KOPT-K1 (cell line): Measurements from ENCODE around the gene ADIPOR2.
"Not testable (repeated sequence)": the region's sequence is repeated elsewhere in the genome, so short reads cannot be mapped to it uniquely, and the experiment has no call there.

Experiments used
- H3K27ac ChIP-seq: fragments of 200-600 bp; sonication (generic); 2 replicates; pipeline ENCODE4 v1.5.1; 2016; ENCODE audit warnings: antibody characterized with exemption, mild to moderate bottlenecking, low read depth, low read length; ENCODE audit not compliant: poor library complexity, severe bottlenecking
- H3K36me3 ChIP-seq: fragments of 200-600 bp; sonication (generic); 2 replicates; pipeline ENCODE4 v1.5.1; 2017; ENCODE audit warnings: antibody characterized with exemption, mild to moderate bottlenecking, low read length, moderate library complexity; ENCODE audit not compliant: insufficient read depth
- H3K9me3 ChIP-seq: fragments of 200-600 bp; sonication (generic); 2 replicates; pipeline ENCODE4 v1.5.1; 2017; ENCODE audit warnings: antibody characterized with exemption, low read length, mild to moderate bottlenecking; ENCODE audit not compliant: insufficient read depth, poor library complexity, severe bottlenecking

The ADIPOR2 gene

DNA sequence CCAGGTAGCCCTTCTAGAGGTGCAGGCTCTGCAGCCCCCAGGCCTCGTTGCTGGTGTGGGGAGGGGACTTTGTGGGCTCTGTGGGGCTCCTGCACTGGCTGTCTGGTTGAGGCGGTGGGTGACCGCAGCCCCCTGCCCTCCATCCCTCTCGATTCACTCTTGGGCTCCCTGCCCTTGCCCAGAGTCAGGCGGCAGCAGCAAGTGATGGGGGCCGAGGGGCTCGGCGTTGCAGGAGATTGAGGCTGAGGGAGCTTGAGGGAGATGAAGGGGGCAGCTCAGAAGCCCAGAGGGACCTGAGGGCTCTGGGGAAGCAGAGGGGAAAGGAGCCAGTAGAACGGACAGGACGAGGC lies 120.0 kb downstream of the ADIPOR2 start:
- no peaks in the 10 kb centered on the region for H3K9me3 ChIP-seq
- no peak overlapping the region for H3K27ac ChIP-seq
- no peaks in the 10 kb centered on the region for H3K36me3 ChIP-seq

DNA sequence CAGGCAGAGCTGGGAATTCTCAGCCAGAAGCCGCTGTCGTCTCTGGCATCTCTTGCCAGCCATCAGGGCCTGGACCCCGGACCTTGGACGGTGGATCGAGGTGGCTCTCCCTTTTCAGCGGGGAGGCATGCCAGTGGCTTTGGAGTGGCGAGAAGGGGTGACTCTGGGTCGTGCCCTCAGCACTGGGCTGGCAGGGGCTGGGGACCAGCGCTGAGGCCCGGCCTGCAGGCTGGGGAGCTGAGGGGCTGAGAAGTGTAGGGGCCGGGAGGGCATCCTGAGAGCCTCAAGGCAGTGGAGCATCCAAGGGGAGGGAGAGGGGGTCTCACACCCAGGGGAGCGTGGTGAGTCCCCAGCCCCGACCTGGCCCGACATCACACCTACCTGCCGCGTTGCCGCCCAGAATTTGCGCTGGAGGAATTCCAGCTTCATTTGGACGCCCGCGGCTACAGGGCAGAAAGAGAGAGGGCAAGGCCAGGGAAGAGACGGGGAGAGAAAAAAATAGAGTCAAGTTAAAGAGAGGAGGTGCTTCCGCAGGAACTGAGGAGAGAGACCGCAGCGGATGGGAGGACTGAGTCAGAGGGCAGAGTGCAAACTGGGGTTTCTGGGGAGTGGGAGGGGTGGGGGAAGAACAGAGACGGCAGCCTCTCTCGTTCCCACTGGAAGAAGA lies 120.5 kb downstream of the ADIPOR2 start:
- Histone ChIP-seq H3K27ac (no peak overlapping the region), H3K36me3 (no peaks in the 10 kb centered on the region), H3K9me3 (no peaks in the 10 kb centered on the region)

DNA sequence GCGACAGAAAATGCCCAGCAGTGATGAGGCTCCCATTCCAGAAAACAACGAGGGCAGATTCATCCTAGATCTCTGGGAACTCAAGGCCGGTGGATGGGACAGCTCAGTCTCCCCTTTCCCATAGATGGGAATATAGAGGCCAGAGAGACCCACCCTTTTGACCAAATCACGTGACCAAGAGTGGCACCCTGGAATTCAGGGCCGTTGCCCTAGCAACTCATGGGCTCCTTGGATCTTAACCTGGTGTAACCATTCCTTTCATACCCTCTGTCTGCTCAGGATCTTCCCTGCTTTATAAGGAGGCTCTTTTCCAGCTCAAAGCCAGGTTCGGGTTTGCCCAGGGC lies 121.0 kb downstream of the ADIPOR2 start:
- H3K36me3 ChIP-seq, result no peaks in the 10 kb centered on the region
- no peak overlapping the region for H3K27ac ChIP-seq
- no peaks in the 10 kb centered on the region for H3K9me3 ChIP-seq

DNA sequence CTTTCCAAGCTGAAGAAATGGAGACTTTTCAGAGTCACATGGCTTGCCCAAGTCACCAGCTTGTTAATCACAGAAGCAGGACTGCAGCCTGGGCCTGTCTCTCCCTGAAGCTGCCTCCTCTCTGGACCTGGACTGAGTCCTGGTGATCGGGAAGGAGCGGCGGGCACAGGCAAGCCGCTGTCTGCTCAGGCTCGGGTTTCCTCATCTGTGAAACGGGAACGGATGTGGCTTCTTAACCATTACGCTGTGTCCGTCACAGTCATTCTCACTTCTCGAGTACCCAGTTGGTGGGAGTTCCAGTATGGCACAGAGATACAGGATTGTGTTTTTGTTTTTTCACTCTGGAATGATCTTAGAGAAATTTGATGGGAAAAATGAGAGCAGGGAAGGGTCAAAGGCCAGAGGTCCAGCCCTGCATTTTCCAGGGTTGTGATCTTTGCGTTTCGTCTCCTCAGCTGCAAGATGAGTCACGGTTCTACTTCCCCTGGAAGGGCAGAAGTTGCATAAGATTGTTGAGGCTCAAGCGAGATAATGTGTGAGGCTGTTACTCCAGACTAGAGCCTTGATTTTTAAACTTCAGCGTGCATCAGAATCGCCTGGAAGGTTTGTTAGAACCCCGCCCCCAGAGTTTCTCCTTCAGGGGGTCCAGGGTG lies 121.9 kb downstream of the ADIPOR2 start:
- Histone ChIP-seq H3K9me3 (no peaks in the 10 kb centered on the region), H3K36me3 (no peaks in the 10 kb centered on the region), H3K27ac (no peak overlapping the region)

DNA sequence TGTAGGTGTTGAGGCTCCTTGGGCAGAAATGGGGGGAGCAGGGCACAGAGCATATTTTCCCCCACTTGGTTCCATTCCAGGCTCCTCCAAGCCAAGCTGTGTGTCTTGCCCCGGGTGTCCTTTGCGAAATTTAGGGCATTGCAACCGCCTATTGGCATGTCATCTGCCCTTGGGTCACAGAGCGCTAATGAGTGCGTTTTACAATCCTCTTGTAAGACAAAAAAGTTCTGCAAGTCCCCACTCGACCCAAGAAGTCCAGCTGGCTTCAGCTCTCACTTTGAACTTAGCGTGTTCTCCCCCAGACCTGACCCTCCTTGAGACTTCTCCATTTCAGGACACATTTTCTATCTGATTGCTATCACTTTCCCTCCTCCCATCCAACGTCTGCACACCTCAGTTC lies 123.4 kb downstream of the ADIPOR2 start:
- H3K27ac ChIP-seq, result no peak overlapping the region
- no peaks in the 10 kb centered on the region for H3K36me3 ChIP-seq
- no peaks in the 10 kb centered on the region for H3K9me3 ChIP-seq

DNA sequence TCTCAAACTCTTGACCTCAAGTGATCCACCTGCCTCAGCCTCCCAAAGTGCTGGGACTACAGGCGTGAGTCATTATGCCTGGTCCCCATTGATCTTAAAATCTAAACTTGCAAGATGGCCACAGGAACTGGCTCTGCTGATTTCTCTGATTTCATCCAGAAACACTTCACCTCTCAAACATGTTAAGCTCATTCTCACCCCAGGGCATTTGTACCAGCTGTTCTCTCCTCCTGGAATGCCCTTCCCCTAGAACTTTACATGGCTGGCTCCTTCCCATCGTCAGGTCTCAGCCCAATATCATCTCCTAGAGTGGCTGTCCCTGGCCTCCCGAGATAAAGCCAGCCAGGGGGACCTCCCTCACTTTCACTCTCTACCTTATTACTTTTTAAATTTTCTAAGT lies 124.2 kb downstream of the ADIPOR2 start:
- H3K27ac ChIP-seq, result no peak overlapping the region

DNA sequence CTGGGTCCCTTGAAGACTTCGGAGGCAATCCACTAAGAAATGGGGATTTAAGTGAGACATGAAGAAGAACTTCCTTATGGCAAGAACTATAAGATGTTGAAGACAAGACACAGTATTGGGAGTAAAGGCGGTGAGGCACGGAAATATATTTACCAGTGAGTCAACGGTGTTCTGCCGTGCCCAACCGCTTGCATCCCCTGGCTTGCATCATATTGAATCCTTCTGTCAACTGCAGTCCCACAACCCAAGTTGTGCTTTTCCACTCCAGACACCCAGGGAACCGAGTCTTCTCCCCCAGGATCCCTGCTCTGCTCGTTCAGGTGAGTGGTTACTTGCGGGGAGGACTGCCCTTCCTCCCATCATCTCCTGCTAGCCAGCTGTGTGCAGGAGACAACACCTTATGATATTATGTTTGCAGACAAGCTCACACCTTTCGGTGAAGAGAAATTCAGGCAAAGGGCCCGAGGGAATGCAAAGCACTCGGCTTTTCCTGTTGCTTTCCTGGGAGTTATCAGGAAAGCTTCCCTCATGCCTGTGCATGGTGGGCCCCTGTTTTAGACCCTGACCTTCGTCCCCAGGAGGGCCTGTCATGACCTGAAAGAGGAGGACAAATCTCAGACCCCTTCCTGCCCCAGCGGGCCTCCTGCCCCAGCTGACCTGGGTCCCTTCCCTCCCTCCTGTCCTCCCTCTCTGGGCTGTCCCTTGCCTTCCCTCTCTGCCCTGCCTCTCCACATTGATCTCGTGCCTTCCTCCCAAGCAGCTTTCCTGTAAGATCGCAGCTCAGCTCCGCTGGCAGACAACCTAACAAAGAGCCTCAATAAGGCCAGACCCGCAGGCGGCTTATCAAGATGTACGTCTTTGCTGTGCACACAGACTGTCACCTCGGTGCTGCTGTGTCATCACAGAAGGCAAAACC lies 125.2 kb downstream of the ADIPOR2 start:
- Histone ChIP-seq H3K27ac (no peak overlapping the region), H3K9me3 (no peaks in the 10 kb centered on the region), H3K36me3 (no peaks in the 10 kb centered on the region)

More for the DNA sequence above, 124.2 kb downstream of the ADIPOR2 start:
- Histone ChIP-seq H3K9me3 (no peaks in the 10 kb centered on the region), H3K36me3 (no peaks in the 10 kb centered on the region)

DNA sequence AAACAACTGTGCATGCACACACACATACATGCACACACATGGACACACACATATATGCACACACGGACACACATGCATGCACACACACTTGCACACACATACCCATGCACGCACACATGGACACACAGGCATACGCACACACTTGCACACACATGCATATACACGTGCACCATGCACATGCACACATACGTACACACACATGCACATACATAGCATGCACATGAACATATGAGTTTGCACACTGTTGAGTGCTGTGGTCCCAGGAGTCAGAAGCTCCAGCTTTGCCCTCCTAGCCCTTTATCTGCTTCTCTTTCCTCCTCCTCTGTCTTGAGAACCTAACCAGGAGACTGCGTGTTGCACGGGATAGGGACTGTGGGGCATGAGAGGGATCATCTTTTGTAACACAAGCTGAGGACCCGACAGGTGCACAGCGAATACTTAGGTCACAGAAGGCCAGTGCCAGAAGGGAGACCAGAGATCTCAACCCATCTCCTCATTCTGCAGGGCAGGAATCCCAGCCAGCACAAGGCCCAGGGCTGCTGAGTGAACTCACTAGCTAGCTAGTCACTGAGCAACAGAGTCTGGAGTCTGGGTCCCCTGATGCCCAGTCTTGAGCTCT lies 126.0 kb downstream of the ADIPOR2 start:
- Histone ChIP-seq H3K9me3 (no peaks in the 10 kb centered on the region), H3K27ac (no peak overlapping the region), H3K36me3 (no peaks in the 10 kb centered on the region)

DNA sequence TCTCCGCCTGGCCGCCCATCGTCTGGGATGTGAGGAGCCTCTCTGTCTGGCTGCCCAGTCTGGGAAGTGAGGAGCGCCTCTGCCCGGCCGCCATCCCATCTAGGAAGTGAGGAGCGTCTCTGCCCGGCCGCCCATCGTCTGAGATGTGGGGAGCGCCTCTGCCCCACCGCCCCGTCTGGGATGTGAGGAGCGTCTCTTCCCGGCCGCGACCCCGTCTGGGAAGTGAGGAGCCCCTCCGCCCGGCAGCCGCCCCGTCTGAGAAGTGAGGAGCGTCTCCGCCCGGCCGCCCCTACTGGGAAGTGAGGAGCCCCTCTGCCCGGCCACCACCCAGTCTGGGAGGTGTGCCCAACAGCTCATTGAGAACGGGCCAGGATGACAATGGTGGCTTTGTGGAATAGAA lies 127.1 kb downstream of the ADIPOR2 start:
- not testable (repeated sequence) for H3K36me3 ChIP-seq, H3K27ac ChIP-seq, H3K9me3 ChIP-seq

DNA sequence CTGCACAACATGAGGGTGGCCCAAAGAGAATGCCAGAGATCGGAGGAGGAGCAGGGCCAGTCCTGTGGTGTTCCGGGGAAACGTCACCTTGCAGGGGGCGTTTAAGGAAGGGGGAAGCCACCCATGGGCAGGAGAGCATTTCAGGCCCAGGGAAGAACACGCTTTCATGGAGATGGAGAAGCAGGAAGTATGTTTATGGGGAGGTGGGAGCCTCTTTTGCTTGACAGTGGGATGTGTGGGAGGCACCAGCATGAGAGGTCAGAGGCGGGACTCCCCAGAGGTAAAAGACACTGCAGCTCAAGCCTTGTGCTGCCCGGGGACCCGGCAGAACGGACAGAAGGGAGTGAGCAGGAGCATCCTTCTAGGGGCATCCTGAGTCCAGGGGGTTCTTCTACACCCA lies 128.2 kb downstream of the ADIPOR2 start:
- H3K36me3 ChIP-seq, result no peaks in the 10 kb centered on the region
- no peaks in the 10 kb centered on the region for H3K9me3 ChIP-seq
- no peak overlapping the region for H3K27ac ChIP-seq

DNA sequence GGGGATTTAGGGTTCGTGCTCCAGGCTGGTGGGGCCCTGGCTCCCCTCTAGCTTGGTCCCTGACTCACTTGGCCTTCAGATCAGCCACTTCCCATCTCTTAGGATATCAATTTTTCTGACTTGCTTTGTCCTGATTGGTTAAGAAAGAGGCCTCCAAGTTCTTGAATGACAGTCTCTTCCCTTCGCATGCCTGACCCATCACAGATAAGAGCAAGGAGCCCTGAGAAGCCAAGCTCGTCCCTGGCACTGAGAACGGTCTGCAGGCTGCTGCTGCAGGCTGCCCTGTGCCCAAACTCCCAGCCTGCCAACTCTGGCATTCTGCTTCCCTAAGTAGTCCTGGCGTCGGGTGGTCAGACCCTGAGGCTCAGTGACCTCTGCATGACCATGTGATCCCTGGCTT lies 128.7 kb downstream of the ADIPOR2 start:
- Histone ChIP-seq H3K36me3 (no peaks in the 10 kb centered on the region), H3K27ac (no peak overlapping the region), H3K9me3 (no peaks in the 10 kb centered on the region)

DNA sequence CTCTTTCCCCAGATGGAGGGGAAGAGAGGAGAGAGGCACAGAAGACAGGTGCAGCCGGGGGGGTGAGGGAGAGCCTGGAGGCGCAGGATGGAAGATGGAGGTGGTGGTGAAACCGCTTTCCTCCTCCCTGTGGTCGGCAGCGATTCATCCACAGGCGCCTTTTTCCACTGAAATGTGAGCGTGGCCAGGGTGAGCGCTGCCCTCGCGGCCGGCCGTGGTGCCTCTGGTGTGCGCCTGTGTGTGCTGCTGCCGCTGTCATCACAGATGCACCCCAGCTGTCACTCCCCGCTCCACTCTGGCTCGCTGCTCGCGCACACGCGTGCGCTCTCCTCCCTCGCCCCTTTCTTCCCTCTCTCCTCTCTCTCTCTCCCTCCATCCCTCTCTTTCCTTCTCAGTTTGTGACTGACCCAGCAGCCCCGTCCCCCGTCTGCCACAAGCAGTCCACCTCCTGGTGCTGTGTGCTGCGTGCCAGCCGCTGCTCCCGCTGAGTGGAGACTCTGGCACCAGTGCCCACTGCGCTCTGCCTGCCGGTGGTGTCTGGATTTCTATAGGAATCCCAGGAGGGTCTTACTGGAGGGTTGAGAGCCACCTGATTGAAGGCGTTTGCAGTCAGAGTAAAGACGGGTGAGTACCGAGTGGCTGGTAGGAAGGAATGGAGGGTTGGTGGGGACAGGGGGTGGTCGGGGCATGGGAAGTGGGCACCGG lies 129.5 kb downstream of the ADIPOR2 start, which contains the start of gene LRTM2:
TSS of gene LRTM2 (plus strand) at position 375 of the 705 bp plus-strand sequence. CDS start 7,584 bp downstream, outside the sequence.
- no peak within 1 kb of the TSS for H3K27ac ChIP-seq
- no peaks in the 10 kb centered on the region for H3K9me3 ChIP-seq
- no peaks in the 10 kb centered on the region for H3K36me3 ChIP-seq

DNA sequence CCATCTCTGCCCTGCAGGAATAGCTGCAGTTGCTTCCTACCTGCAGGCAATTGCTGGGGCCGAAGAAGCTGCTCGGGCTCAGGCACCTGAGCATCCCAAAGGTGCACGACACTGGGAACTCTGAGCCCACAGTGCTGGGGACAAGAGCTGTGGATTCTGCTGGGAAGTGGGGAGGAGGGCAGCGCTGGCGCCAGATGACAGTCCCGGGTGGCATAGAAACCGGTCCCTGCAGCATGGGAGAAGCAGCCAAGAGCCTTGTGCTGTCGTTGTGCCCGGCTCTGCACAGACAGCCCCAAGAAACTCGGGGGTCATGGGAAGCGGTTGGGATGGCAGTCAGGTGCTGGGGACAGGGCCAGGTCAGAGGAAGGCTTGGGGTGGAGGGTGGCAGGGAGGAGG lies 130.0 kb downstream of the ADIPOR2 start:
- no peaks in the 10 kb centered on the region for H3K36me3 ChIP-seq
- H3K9me3 ChIP-seq, result no peaks in the 10 kb centered on the region
- no peak overlapping the region for H3K27ac ChIP-seq

DNA sequence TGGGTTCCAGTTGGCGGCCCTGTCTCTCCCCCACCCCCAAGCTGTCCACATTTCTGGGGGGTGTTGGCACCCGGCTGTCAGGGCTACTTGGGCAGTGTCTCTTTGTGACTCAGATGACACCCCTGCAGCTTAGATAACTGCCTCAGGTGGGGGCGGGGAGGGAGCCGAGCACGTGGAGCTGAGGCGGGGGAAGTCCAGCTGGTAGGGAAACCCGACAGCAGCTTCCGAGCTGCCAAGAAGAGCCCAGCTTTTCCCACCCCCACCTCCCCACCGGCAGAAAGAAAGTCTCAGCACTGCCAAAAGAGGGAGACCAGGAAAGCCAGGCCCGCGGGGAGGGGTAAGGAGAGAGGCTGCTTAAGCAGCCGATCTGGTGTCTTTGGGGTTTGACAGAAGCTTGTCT lies 130.9 kb downstream of the ADIPOR2 start:
- Histone ChIP-seq H3K27ac (no peak overlapping the region), H3K36me3 (no peaks in the 10 kb centered on the region), H3K9me3 (no peaks in the 10 kb centered on the region)

DNA sequence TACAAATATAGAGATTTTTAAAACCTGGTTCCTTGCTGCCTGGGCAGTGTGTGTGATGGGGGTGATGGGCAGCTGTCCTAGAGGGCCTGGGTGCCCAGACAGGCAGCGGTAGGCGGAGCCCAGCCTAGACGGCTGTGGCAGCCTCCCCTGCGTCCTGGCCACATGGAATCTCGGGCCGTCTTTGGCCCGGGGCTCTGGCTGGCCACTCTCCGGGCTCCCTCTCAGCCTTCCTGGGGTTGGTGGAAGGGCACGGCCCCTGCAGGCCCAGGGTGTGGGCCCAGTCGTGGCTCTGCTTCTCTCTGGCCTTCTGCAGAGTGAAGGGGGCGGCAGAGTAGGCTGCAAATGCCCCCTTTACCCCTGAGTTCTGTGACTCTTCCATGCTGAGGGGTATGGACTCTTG lies 131.8 kb downstream of the ADIPOR2 start:
- H3K36me3 ChIP-seq, result no peaks in the 10 kb centered on the region
- H3K27ac ChIP-seq, result no peak overlapping the region
- no peaks in the 10 kb centered on the region for H3K9me3 ChIP-seq
